Suprapubic skin (tissue), 4 donors: Measurements from ENCODE around the gene EYA2.
"Not testable (repeated sequence)": the region's sequence is repeated elsewhere in the genome, so short reads cannot be mapped to it uniquely, and the experiment has no call there.

Experiments
- EP300 ChIP-seq: sonication (generic); formaldehyde crosslinking; IDR thresholded peaks from one replicate; pipeline ENCODE4 v1.6.1; 2017; ENCODE audit warnings: antibody characterized with exemption
- POLR2A ChIP-seq, 2 donors: fragments of 450-650 bp; IDR thresholded peaks; one replicate each; pipeline ENCODE4 v1.6.1; 2017; ENCODE audit warnings: antibody characterized with exemption in 2 of 2, mild to moderate bottlenecking in 2 of 2, moderate library complexity in 2 of 2
- POLR2AphosphoS5 ChIP-seq, 3 donors: sonication (generic); formaldehyde crosslinking; IDR thresholded peaks; one replicate each; pipeline ENCODE4 v1.6.1; 2017; ENCODE audit warnings: antibody characterized with exemption in 3 of 3
- TF ChIP-seq, protein P1 (sequence below), 2 donors: fragments of 200-600 bp in 1 of 2; fragments of 450-650 bp in 1 of 2; sonication (generic) in 1 of 2; IDR thresholded peaks; one replicate each; pipeline ENCODE4 v1.5.1; 2016 to 2019; ENCODE audit warnings: antibody characterized with exemption in 2 of 2, mild to moderate bottlenecking in 1 of 2, moderate library complexity in 1 of 2

DNA sequence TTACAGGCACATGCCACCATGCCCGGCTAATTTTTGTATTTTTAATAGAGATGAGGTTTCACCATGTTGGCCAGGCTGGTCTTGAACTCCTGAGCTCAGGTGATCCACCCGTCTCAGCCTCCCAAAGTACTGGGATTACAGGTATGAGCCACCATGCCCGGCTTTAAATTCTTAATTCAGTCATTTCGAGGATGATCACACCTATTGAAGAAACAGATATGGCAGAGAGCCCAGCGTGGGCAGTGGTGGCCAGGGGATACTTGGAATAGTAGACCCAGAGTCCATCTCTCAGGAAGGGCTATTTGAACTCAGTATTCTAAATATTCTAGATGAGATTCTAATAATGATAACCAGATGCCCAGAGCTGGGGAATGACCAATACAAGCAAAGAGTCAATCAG, 281.6 kb downstream of the EYA2 start:
- TF ChIP-seq, protein P1, sequence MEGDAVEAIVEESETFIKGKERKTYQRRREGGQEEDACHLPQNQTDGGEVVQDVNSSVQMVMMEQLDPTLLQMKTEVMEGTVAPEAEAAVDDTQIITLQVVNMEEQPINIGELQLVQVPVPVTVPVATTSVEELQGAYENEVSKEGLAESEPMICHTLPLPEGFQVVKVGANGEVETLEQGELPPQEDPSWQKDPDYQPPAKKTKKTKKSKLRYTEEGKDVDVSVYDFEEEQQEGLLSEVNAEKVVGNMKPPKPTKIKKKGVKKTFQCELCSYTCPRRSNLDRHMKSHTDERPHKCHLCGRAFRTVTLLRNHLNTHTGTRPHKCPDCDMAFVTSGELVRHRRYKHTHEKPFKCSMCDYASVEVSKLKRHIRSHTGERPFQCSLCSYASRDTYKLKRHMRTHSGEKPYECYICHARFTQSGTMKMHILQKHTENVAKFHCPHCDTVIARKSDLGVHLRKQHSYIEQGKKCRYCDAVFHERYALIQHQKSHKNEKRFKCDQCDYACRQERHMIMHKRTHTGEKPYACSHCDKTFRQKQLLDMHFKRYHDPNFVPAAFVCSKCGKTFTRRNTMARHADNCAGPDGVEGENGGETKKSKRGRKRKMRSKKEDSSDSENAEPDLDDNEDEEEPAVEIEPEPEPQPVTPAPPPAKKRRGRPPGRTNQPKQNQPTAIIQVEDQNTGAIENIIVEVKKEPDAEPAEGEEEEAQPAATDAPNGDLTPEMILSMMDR (IDR thresholded peaks at IDR 0.05), result not testable (repeated sequence)
- TF ChIP-seq EP300; POLR2A (IDR thresholded peaks at IDR 0.05); POLR2AphosphoS5 (IDR thresholded peaks at IDR 0.05): not testable (repeated sequence)
